Spinal cord (tissue), 10 donors: ENCODE measurements around the gene PRR36. TPM values are rescaled to one million over a fixed set of nuclear protein-coding genes. Genes with fewer than 3 reads are reported as not detected.

Source experiments
- DNase-seq, 6 donors: peaks; one replicate each; pipeline versions ENCODE4 v3.0.0 to v3.0.0-alpha.2; 2013 to 2015; ENCODE audit warnings: low spot score in 6 of 6, low read depth in 4 of 6
- H3K27ac ChIP-seq: one replicate; pipeline ENCODE4 v1.5.1; 2013; ENCODE audit warnings: low read depth, low read length, control low read depth
- H3K27me3 ChIP-seq: one replicate; pipeline ENCODE4 v1.6.1; 2013; ENCODE audit warnings: low read length; ENCODE audit not compliant: control insufficient read depth, insufficient read depth
- H3K36me3 ChIP-seq: one replicate; pipeline ENCODE4 v1.6.1; 2013; ENCODE audit warnings: low read length; ENCODE audit not compliant: control insufficient read depth, insufficient read depth
- H3K4me1 ChIP-seq: one replicate; pipeline ENCODE4 v1.6.1; 2013; ENCODE audit warnings: low read length; ENCODE audit not compliant: control insufficient read depth, insufficient read depth
- H3K4me3 ChIP-seq: one replicate; pipeline ENCODE4 v1.5.1; 2013; ENCODE audit warnings: low read depth, low read length, control low read depth
- H3K9me3 ChIP-seq: one replicate; pipeline ENCODE4 v1.6.1; 2013; ENCODE audit warnings: low read length; ENCODE audit not compliant: control insufficient read depth, insufficient read depth
- WGBS: methylation state at CpG from one replicate; pipeline ENCODE4 v1.1.5; 2013; ENCODE audit warnings: missing lambda C conversion rate; ENCODE audit not compliant: insufficient coverage; 5-methylcytosine and 5-hydroxymethylcytosine counted together
- polyA plus RNA-seq, 2 donors: library from polyadenylated mRNA; unstranded; fragments of 120-200 nt; gene quantifications; one replicate each; pipeline ENCODE4 v1.2.1, GENCODE V29; 2013; ENCODE audit not compliant: insufficient read length in 2 of 2
- total RNA-seq, 2 donors: library from RNA; depleted of rRNA in 1 of 2; stranded (reverse); fragments of 120-200 nt in 1 of 2; fragments of >200 nt in 1 of 2; gene quantifications; one replicate each; pipeline versions ENCODE4 v1.2.3 to v1.2.4, GENCODE V29; 2013 to 2014
- donor health status: healthy.

The PRR36 gene
- total and polyA plus RNA-seq, 4 donors = 1.9 to 59.7 (median 30.9) TPM

DNA sequence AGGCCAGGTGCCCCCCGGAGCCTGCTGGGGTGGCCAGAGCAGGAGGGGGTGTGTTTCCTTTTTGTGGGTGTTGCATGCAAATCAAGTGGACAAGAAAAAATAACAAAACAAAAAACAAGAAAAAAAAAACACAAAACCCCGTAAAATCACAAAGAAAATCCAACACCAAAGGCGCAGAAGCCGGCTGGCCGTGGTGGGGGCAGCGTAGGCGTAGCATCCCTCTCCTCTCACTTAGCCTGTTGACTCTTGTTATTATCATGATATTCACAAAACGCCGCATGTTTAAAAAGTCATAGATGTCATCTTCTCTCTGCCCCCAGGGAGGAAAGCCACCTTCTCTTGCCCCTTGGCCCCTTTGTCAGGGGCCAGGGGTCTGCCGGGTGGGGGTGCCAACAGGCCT lies 39.5 kb upstream of the PRR36 start:
- H3K4me3 ChIP-seq = no peak overlapping the region
- peaks cover 21% of the 10 kb centered on the region for H3K4me1 ChIP-seq
- peaks cover 34% of the 10 kb centered on the region for H3K27me3 ChIP-seq
- WGBS = 91% methylated on average over 7 of the region's 10 CpGs
- H3K9me3 ChIP-seq = no peaks in the 10 kb centered on the region
- H3K36me3 ChIP-seq = peaks cover 64% of the 10 kb centered on the region
- no peak for DNase-seq
- H3K27ac ChIP-seq = no peak overlapping the region

GRCh38 chr19:7912697-7913564 lies 38.7 kb upstream of the PRR36 start:
- Histone ChIP-seq H3K4me1 (peaks cover 17% of the 10 kb centered on the region), H3K9me3 (no peaks in the 10 kb centered on the region), H3K36me3 (peaks cover 71% of the 10 kb centered on the region), H3K4me3 (no peak overlapping the region), H3K27me3 (peaks cover 28% of the 10 kb centered on the region), H3K27ac (no peak overlapping the region)
- 92% methylated on average over 30 of the region's 39 CpGs for WGBS
- no peak for DNase-seq

GRCh38 chr19:7912144-7912696 lies 38.0 kb upstream of the PRR36 start:
- peaks cover 23% of the 10 kb centered on the region for H3K27me3 ChIP-seq

DNA sequence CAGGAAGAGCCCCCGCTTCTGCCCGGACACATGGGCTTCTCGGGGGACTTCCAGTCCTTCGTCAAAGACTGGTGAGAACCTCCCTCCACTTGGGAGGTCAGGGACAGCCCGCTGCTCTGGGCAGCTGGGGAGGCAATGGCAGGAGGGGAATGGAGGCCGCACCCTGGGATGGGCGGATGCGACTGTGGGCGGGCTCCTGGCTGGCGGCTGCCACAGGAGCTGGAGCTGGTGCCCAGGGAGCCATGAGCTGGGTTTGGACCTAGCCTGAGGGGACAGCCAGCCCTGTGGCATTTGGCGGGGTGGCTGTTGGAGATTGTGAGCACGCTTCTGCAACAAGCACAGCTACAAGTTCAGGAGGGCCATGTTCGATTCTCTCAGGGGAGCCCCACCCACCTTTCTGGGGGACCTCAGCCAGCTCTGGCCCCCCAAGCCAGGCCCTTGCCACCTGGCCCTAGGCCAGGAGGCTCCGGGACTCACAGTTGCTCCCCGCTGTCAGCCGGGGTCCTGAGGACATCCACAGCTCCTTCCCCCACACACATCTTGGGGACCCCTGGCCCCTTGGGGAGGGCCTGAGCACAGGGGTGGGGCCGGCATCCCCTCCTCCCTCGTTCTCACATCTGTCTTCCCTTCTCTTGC lies 37.4 kb upstream of the PRR36 start:
- H3K9me3 ChIP-seq = no peaks in the 10 kb centered on the region
- peaks cover 83% of the 10 kb centered on the region for H3K36me3 ChIP-seq
- DNase-seq = no peak
- WGBS = 91% methylated on average over 16 of the region's 18 CpGs
- no peak overlapping the region for H3K27ac ChIP-seq
- peaks cover 19% of the 10 kb centered on the region for H3K27me3 ChIP-seq
- H3K4me3 ChIP-seq = no peak overlapping the region
- H3K4me1 ChIP-seq = peaks cover 16% of the 10 kb centered on the region

More at GRCh38 chr19:7912144-7912696, 38.0 kb upstream of the PRR36 start:
- Histone ChIP-seq H3K9me3 (no peaks in the 10 kb centered on the region), H3K27ac (no peak overlapping the region), H3K4me3 (no peak overlapping the region), H3K36me3 (peaks cover 79% of the 10 kb centered on the region), H3K4me1 (peaks cover 17% of the 10 kb centered on the region)
- 92% methylated on average over 26 of the region's 31 CpGs for WGBS
- DNase-seq = no peak

DNA sequence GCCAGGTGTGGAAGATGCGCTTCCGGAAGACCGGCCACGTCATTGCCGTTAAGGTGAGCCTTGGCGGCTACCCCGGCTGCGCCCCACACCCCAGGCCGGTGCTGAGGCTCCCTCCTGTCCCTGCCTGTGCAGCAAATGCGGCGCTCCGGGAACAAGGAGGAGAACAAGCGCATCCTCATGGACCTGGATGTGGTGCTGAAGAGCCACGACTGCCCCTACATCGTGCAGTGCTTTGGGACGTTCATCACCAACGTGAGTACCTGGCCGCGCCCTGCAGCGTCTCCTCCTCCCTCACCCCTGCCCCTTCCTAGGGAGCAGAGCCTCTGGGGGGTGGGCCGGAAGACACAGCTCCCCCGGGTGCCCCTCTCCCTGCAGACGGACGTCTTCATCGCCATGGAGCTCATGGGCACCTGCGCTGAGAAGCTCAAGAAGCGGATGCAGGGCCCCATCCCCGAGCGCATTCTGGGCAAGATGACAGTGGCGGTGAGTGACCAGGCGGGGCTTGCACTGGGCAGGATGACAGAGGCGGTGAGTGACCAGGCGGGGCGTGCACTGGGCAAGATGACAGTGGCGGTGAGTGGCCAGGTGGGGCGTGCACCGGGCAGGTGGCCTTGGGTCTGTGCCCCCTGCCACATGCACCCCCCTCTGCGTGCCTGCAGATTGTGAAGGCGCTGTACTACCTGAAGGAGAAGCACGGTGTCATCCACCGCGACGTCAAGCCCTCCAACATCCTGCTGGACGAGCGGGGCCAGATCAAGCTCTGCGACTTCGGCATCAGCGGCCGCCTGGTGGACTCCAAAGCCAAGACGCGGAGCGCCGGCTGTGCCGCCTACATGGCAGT lies 36.4 kb upstream of the PRR36 start:
- DNase-seq = no peak
- 93% methylated on average over 54 of the region's 54 CpGs for WGBS
- H3K9me3 ChIP-seq = no peaks in the 10 kb centered on the region
- peaks cover 9% of the 10 kb centered on the region for H3K27me3 ChIP-seq
- H3K27ac ChIP-seq = no peak overlapping the region
- H3K36me3 ChIP-seq = peaks cover 92% of the 10 kb centered on the region
- no peak overlapping the region for H3K4me3 ChIP-seq
- H3K4me1 ChIP-seq = peaks cover 16% of the 10 kb centered on the region

DNA sequence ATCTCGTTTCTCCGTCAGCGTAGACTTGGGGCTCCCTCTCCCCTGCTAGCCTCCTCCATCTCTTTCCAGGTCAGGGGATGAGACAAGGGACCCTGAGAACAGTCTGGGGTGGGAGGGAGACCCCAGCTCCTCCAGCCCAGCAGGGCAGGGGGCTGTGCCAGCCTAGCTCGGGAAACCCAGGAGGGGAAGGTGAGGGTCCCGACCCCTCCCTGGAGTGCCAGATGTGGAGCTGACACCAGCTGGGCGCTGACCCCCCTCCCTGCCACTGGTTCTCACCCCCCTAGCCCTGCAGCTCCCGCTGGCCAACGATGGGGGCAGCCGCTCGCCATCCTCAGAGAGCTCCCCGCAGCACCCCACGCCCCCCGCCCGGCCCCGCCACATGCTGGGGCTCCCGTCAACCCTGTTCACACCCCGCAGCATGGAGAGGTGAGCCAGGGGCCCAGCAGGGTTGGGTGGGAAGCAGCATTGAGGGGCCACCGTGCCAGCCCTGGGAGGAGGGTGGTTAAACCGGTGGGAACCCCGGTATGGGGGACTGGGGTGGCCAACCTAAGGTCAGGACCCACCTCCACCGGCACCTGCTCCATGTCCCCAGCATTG lies 35.4 kb upstream of the PRR36 start:
- DNase-seq = no peak
- Histone ChIP-seq H3K4me1 (peaks cover 25% of the 10 kb centered on the region), H3K36me3 (peaks cover 94% of the 10 kb centered on the region), H3K27me3 (peaks cover 4% of the 10 kb centered on the region), H3K9me3 (no peaks in the 10 kb centered on the region), H3K27ac (no peak overlapping the region), H3K4me3 (no peak overlapping the region)
- WGBS = 94% methylated on average over 15 of the region's 21 CpGs

GRCh38 chr19:7908742-7909461 lies 34.7 kb upstream of the PRR36 start:
- no peaks in the 10 kb centered on the region for H3K9me3 ChIP-seq
- no peak overlapping the region for H3K4me3 ChIP-seq
- WGBS = 90% methylated on average over 19 of the region's 19 CpGs
- peaks cover 88% of the 10 kb centered on the region for H3K36me3 ChIP-seq
- H3K27me3 ChIP-seq = peaks cover 2% of the 10 kb centered on the region
- H3K27ac ChIP-seq = no peak overlapping the region
- peaks cover 29% of the 10 kb centered on the region for H3K4me1 ChIP-seq
- DNase-seq = no peak

GRCh38 chr19:7908078-7908699 lies 34.0 kb upstream of the PRR36 start:
- DNase-seq = no peak
- WGBS = 78% methylated on average over 11 of the region's 14 CpGs
- peaks cover 80% of the 10 kb centered on the region for H3K36me3 ChIP-seq
- no peaks in the 10 kb centered on the region for H3K27me3 ChIP-seq
- no peak overlapping the region for H3K27ac ChIP-seq
- no peaks in the 10 kb centered on the region for H3K9me3 ChIP-seq
- peaks cover 30% of the 10 kb centered on the region for H3K4me1 ChIP-seq
- no peak overlapping the region for H3K4me3 ChIP-seq
